Measurements from ENCODE around the gene CREG1.

- TF ChIP-seq CTCF (IDR thresholded peaks at IDR 0.05) (no peak), POLR2AphosphoS5 (IDR thresholded peaks at IDR 0.05) (no peak), EP300 (IDR thresholded peaks at IDR 0.05) (no peak)
Observed at GRCh38 chr1:167564612-167565270, 11.2 kb upstream of the CREG1 start.

Measured in gastroesophageal sphincter (tissue), 3 donors.